PC-3 (cell line): Measurements from ENCODE around the gene ZXDC.

Experiments used
- EZH2 ChIP-seq: fragments of 300-600 bp; sonication (generic); IDR thresholded peaks from one replicate; pipeline ENCODE4 v1.6.1; 2017; ENCODE audit warnings: antibody characterized with exemption, mild to moderate bottlenecking, low read length; ENCODE audit not compliant: unreplicated experiment
- EZH2phosphoT487 ChIP-seq: fragments of 300-600 bp; sonication (generic); IDR thresholded peaks from 2 replicates; pipeline ENCODE4 v1.6.1; 2018; ENCODE audit warnings: mild to moderate bottlenecking, antibody characterized with exemption, low read length, borderline replicate concordance
- TF ChIP-seq, protein P1 (sequence below): fragments of 300-600 bp; sonication (generic); conservative IDR thresholded peaks from 2 replicates; pipeline ENCODE4 v1.5.1; 2017; ENCODE audit warnings: antibody characterized with exemption, low read depth, mild to moderate bottlenecking, low read length

DNA sequence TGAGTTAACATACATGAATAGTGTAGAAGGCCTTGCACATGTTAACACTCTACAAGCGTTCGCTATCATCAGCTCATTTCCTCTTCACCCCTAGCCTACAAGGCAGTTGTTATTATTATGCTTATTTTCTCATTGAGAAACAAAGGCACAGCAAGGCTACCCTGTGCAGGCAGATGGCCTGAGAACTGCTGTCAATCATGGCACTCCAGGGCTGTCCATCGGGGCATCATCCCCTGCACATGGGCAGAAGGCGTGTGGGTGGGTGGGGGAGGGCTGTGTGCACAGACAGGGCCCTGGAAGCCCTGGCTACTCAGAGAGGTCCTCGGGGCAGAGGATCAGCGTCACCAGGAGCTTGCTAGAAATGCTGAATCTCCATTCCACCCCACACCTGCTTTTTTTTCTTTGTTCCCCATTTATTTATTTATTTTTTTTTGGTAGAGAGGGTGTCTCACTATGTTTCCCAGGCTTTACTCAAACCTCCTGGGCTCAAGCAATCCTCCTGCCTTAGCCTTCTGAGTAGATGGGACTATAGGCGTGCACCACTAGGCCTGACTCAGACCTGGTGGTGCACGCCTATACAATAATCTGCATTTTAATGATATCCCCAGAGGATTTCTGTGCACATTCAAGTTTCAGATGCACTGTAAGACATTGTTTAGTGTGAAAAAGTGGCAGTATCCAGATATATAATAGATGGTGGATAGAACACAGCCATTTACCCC lies 9.6 kb upstream of the ZXDC start:
- TF ChIP-seq, protein P1, sequence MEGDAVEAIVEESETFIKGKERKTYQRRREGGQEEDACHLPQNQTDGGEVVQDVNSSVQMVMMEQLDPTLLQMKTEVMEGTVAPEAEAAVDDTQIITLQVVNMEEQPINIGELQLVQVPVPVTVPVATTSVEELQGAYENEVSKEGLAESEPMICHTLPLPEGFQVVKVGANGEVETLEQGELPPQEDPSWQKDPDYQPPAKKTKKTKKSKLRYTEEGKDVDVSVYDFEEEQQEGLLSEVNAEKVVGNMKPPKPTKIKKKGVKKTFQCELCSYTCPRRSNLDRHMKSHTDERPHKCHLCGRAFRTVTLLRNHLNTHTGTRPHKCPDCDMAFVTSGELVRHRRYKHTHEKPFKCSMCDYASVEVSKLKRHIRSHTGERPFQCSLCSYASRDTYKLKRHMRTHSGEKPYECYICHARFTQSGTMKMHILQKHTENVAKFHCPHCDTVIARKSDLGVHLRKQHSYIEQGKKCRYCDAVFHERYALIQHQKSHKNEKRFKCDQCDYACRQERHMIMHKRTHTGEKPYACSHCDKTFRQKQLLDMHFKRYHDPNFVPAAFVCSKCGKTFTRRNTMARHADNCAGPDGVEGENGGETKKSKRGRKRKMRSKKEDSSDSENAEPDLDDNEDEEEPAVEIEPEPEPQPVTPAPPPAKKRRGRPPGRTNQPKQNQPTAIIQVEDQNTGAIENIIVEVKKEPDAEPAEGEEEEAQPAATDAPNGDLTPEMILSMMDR = no peak
- no peak for TF ChIP-seq EZH2
- TF ChIP-seq EZH2phosphoT487 = no peak
